Gastrocnemius medialis (tissue), 4 donors: ENCODE data around the gene SARS2.

Experiments
- POLR2A ChIP-seq, 2 donors: fragments of 450-650 bp; IDR thresholded peaks; one replicate each; pipeline ENCODE4 v1.6.1; 2017; ENCODE audit warnings: antibody characterized with exemption in 2 of 2, mild to moderate bottlenecking in 2 of 2, moderate library complexity in 2 of 2
- TF ChIP-seq, protein P1 (sequence below), 5 experiments: fragments of 450-650 bp in 3 of 5; fragments of 200-600 bp in 2 of 5; sonication (generic) in 2 of 5; IDR thresholded peaks in 4 of 5; conservative IDR thresholded peaks in 1 of 5; 1 replicate in 4 of 5; 2 replicates in 1 of 5; pipeline ENCODE4 v1.5.1; 2016 to 2019; ENCODE audit warnings: antibody characterized with exemption in 5 of 5, mild to moderate bottlenecking in 3 of 5, moderate library complexity in 3 of 5

DNA sequence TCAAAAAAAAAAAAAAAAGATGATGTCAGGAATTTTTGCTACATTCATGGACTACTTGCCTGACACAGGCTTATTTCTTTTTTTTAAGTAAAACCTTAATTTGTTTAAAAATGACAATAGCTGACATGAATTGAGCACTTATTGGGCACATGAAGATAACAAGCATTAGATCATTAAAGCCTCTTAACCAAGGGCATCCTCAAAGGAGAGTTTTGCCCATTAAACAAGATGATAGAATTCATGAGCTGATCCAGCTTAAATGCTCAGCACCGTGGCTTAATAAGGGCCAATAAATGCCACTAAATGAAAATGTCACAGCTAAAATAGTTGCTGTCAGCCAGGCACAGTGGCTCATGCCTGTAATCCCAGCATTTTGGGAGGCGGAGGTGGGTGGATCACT is 25.7 kb upstream of the SARS2 start:
- TF ChIP-seq, protein P1, sequence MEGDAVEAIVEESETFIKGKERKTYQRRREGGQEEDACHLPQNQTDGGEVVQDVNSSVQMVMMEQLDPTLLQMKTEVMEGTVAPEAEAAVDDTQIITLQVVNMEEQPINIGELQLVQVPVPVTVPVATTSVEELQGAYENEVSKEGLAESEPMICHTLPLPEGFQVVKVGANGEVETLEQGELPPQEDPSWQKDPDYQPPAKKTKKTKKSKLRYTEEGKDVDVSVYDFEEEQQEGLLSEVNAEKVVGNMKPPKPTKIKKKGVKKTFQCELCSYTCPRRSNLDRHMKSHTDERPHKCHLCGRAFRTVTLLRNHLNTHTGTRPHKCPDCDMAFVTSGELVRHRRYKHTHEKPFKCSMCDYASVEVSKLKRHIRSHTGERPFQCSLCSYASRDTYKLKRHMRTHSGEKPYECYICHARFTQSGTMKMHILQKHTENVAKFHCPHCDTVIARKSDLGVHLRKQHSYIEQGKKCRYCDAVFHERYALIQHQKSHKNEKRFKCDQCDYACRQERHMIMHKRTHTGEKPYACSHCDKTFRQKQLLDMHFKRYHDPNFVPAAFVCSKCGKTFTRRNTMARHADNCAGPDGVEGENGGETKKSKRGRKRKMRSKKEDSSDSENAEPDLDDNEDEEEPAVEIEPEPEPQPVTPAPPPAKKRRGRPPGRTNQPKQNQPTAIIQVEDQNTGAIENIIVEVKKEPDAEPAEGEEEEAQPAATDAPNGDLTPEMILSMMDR (IDR thresholded peaks at IDR 0.05 in 4 of 5, conservative IDR thresholded peaks at IDR 0.05 in 1 of 5), result no peak
- no peak for TF ChIP-seq POLR2A (IDR thresholded peaks at IDR 0.05)
